NCI-H748 (cell line): ENCODE results near the gene LRRTM1.

Experiments used
- DNase-seq: peaks from one replicate; lab custom pipeline; 2025; ENCODE audit not compliant: unreplicated experiment; lab: John Stamatoyannopoulos, UW

The LRRTM1 gene

DNA sequence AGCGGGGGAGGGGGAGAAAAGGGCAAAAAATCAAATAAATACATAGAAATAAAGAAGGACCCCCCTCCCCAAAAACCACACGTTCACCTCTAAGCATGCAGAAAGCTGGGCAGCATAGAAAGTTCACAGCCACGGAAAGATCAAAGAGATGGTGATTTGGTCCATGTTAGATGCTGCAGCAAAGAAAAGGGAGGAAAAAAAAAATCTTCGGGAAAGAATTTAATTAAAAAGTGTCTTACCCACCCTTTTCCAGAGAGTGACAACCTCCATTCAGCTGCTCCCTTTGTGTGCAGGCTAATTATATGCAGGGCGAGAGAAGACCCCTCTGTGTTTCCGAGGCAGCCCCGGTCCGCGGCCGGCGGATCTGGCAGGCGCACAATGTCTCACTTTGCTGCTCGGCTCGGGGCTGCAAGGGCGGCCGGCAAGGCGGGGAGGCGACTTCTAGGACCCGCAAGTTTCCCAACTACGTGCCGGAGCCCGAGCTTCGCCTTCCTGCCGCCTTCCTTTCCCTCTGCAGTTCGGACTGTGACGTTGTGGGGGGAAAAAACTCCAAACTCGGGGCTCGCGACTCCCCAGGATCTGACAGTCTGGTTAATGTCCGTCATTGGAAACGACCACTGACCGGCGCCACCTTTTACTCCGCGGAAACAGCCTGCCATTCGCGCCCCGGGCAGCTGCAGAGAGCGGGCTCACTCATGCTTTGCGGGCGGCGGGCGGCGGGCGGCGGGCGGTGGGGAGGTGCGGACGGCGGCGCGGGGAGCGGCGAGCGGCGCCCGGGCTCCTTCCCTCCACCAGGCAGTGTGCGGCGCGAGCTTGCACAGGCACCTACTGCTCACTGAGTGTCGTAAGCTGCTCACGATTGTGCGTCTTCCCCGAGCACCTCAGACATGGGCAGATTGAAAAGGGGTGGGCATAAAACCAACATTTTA lies at the start of gene LRRTM1:
Gene LRRTM1, minus strand, starts transcription at position 844 of the 929 bp plus-strand sequence. CDS start 933 bp downstream, outside the sequence.
- DNase-seq: peak; percentile 53

- DNase-seq: no peak
These were observed 46.7 kb upstream of the LRRTM1 start for GRCh38 chr2:80351231-80351630.

- no peak for DNase-seq
These were observed 44.4 kb upstream of the LRRTM1 start for GRCh38 chr2:80348953-80349352.

DNA sequence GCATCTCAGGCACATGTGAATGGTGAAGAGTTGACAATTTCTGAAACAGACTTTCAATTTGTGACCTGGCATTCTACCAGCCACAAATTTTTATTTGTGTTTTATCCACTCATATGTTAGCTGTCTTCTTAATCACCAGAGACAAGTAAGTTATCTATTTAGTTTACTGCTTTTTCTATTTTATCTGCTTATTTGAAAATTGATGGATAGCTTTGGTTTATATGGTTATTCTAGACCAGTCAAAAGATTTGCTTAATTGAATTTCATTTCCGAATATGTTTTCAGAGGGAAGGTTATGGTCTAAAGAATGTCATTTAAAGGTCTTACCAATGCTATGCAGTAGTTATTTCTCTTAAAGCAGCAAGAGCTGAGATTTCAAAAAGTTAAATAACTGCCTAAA lies 43.5 kb upstream of the LRRTM1 start:
- DNase-seq: no peak

DNA sequence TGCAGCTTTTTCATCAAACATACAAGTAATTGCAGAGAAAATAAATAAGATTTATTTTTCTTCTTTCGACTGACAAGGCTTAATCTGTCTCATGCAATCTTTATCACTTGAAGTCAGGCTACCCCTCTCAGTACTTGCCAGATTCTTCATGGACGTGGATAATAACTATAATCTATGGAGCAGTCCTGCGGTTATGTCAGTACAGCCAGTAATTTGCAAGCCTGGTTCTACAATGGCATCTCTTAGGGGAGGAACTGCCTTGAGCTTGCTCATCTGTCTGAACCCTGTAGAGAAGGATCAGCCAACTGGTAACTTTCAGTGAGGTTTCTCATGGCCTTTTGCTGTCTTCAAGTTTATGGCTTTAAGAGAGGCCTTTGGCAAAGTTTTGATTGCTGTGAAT lies 35.5 kb upstream of the LRRTM1 start:
- no peak for DNase-seq

DNA sequence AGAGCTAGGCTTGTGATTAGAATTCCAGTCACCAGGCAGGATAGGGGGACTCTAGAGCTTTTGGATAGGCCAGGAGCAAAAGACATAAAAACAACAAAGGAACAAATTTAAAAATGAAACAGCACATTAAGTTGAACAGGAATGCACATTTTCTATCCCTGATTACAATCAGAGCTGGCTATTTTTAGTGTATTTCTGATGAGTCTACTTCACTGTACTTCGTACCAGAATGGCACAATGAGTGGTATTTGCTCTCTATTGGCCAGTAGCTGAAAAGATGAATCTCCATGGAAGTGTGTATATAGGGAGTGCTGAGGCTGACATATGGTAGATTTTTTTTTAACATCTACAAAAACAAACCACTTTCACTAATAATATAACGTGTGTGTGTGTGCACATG lies 34.2 kb upstream of the LRRTM1 start:
- no peak for DNase-seq

DNA sequence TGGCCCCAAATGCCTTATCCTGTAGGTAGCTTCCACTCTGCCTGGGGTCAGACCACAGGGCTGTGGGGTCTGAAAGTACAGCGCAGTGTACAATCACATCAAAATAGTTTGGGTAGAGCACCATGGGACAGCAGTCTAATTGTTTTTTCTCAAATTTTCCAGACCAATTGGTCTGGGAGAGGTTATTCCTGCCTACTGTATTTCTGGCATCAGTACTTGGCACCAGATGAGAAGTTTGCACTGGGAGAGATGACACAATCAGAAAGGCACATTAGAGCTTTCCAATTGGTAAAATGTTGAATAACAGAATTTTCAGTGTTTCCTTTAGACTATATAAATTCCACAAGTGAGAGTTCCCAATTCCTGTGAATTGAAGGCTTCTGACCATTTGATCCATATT lies 30.9 kb upstream of the LRRTM1 start:
- no peak for DNase-seq

GRCh38 chr2:80333886-80334285 lies 29.3 kb upstream of the LRRTM1 start:
- DNase-seq: no peak

DNA sequence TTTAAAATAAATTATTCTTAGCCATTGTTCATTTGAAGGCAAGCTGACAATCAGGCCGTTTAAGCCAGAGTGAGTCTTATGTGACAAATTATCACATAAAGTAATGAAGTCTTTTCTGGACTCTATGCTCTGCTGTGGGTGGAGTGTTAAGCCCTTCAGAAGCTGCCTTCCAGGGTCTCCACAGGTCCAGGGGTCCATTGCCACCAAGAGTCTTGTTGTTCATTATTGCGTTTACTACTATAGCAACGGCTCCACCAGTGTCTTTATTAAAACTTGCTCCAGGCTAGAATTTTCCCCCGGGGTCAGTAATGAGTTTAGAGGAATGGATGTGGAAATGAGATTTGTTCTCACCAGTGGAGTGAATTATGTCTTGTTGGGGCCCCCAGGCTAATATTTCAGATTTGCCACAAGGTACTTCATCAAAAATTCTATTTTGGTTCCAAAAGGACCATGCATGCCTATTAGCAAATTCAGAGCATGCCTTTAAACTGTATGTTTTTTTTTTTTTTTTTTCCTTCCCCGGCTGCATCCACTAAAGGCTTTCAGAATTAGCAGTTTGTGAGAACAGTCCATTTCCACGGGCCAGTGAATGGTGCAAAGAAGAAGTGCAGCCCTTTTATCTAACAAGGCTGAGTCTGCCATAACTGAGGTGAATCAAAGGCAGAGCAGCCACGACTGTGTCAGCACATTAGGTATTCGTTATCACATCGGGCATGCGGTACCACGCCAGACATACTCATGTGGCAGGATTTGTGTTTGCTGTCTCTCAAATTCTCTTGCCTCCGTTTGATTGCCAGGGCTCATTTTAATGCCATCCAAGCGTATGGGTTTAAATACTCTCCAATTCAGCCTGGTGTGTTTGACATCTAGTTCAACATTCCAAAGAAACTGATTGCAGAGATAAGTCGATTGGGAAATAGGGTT lies 26.2 kb upstream of the LRRTM1 start:
- no peak for DNase-seq

- DNase-seq: no peak
These were observed 24.9 kb upstream of the LRRTM1 start for GRCh38 chr2:80329491-80329890.

DNA sequence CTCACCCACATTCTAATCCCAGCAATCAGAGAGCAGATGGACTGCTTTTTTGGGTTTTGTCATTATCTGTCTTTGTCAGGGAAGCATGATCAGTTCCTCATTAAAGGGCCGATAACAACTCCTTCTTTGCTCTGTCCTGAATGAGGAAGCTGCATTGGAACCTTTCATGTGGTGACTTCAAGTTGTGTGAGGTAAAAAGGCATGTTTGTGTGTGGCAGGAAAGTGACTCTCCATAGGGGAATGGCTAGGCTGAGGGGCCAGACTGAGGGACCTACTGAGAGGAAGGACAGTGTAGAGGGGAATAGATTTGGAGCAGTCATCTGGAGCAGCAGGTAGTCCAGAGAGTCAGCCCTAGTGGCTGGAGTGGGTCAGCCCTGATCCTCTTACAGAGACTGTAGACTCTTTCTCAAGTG lies 23.6 kb upstream of the LRRTM1 start:
- DNase-seq: no peak

DNA sequence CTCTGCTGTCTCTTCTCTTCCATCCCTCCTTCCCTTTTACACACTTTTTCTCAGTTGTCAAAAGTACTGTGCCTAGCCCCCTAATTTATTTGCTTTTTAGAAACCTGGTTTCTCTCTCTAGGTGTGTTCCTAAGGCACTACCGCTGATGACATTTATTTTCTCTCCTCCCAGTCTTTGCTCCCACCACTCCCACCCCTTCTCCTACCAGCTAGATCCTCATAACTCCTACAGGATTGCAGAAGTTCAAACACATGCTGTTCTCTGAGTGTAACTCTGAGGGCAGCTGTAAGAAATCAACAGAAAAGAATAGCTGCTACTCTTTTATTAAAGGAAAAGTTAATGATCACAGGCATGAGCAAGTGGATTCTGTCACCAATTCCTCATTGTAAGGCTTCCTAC lies 22.3 kb upstream of the LRRTM1 start:
- DNase-seq: no peak

- DNase-seq: peak; percentile 44
These were observed 21.7 kb upstream of the LRRTM1 start for GRCh38 chr2:80326214-80326613.

DNA sequence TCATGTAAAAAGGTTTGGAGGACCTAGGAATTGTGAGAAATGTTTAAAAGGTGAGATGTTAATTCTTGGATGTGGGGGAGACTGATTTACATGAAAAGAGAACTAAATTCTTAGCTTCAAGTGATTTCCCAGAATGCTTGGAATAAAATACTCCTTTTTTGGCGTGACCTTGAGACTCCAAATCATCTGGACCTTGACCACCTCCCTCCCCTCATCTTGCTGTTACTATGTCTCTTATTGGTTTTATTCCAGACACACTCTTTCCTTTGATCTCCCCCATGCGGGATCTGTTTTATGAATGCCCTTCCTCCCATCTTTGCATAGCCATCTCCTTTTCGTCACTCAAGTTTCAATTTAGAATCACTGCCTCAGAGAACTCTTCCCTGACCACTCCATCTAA lies 20.0 kb upstream of the LRRTM1 start:
- no peak for DNase-seq

- no peak for DNase-seq
These were observed 19.1 kb upstream of the LRRTM1 start for GRCh38 chr2:80323610-80324009.

GRCh38 chr2:80322958-80323357 lies 18.4 kb upstream of the LRRTM1 start:
- DNase-seq: no peak

DNA sequence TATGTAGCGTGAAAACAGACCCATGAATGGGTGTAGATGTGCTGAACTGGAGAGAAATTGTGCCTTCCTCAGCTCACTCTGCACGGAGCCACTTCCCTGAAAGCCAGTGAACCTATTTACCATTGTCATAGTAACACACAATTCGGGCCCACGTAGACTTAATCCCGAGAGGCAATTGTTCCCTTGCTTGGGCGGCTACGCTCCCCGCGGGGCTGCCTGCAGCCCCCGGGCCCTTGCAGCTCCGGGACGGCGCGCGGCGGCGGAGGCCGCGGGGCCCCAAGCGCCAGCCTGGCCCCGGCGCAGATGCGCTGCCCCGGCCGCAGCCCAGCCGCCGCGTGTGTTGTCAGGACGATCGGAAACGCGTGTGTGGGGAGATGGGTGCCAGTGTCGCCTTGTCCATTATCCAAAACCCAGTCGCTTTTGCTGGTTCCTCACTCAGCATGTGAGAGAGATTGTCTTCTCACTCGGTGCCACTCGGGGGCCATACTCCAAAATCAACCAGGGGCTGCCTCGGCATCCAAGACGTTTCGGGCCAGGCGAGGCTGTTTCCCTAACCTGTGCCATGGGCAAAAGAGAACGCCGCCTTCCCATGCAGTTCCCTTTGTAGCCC lies 17.9 kb upstream of the LRRTM1 start:
- DNase-seq: peak; percentile 48

DNA sequence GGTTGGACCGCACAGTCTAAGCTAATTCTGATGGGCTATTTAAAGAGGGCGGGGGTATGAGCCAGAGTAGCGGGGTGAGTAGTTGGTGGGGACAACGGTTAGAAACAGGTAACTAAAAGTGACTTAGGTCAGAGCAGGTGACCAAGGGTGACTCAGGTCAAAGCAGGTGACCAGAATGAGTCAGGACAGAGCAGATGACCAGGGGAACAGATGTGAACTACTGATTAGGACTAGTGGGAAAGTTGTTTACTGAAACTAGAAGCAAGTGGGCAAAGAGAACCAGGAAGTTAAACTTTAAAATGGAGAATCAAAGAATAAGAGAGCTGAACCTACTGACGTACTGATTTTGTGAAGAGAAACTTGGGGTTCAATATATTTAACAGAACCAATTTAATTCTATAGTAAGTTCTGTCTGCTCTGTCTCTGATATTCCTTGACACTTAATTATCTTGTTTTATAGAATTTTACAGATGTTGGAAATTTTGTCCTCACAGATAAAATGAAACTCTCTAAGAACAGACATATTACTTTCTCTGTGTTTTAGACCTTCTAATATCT lies 7.8 kb upstream of the LRRTM1 start:
- DNase-seq: no peak

GRCh38 chr2:80311304-80311703 lies 6.8 kb upstream of the LRRTM1 start:
- DNase-seq: no peak

DNA sequence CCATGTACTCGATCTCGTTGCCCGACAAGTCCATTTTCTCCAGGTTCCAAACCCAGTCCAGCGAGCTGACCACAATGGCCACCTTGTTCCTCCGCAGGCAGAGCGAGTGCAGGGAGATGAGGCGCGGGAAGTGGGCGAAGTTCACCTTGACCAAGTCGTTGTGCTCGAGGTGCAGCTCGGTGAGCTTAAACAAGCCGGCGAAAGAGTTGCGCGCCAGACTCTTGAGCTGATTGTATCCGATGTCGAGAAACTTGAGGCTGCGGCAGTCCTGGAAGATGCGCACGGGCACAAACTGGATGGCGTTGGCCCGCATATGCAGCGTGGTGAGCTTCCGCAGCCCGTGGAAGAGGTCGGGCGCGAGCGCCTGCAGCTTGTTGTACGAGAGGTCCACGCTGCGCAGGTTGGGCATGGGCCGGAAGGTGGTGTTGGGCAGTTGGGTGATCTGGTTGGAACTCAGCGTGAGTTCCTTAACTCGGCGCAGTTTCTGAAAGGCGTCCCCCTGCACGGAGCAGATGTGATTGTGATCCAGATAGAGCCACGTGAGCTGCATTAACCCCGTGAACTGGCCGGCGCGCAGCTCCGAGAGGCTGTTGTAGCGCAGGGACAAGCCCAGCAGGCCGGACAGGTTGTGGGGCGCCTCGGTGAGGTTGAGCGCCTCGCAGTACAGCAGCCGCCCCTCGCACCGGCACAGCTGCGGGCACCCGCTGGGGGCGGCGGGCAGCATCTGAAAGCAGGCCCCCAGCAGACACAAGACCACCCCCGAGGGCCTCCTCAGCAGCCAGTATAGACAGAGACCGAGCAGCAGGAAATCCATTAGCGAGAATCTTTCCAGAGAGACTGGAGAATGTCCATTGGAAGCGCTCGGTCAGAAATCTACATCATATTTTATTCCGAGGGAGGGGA lies 1.3 kb downstream of the LRRTM1 start:
- DNase-seq: peak; percentile 60
